Stimulated activated CD8-positive, alpha-beta memory T cell treated with anti-CD3 and anti-CD28 coated beads, Interleukin-12 subunit alpha, Interleukin-12 subunit beta, amount 100 ng/mL, for 1 hour (primary cell): ENCODE measurements around the gene MKRN2.
"Not testable (repeated sequence)": the region's sequence is repeated elsewhere in the genome, so short reads cannot be mapped to it uniquely, and the experiment has no call there.

Experiments used
- DNase-seq: peaks from one replicate; pipeline ENCODE4 v3.0.0-alpha.2; 2020; ENCODE audit warnings: low read depth

MKRN2 gene

GRCh38 chr3:12556690-12557472, at the start of gene MKRN2:
Gene MKRN2 (plus strand): TSS chr3:12557087. CDS start chr3:12557151, 64 bp downstream.
- DNase-seq = peak; percentile 76

- no peak for DNase-seq
Observed at GRCh38 chr3:12507591-12508281, 49.2 kb upstream of the MKRN2 start.

- DNase-seq = no peak
Observed at GRCh38 chr3:12508291-12508700, 48.6 kb upstream of the MKRN2 start.

GRCh38 chr3:12509466-12509865, 47.4 kb upstream of the MKRN2 start:
- no peak for DNase-seq

- no peak for DNase-seq
Observed at GRCh38 chr3:12512534-12513118, 44.3 kb upstream of the MKRN2 start.

- DNase-seq = no peak
Observed at GRCh38 chr3:12513694-12514446, 43.0 kb upstream of the MKRN2 start.

GRCh38 chr3:12515631-12516030, 41.3 kb upstream of the MKRN2 start:
- no peak for DNase-seq

- DNase-seq = no peak
Observed at GRCh38 chr3:12516873-12517272, 40.0 kb upstream of the MKRN2 start.

- DNase-seq = no peak
Observed at GRCh38 chr3:12518261-12519028, 38.4 kb upstream of the MKRN2 start.

- no peak for DNase-seq
Observed at GRCh38 chr3:12521010-12521409, 35.9 kb upstream of the MKRN2 start.

GRCh38 chr3:12522721-12523120, 34.2 kb upstream of the MKRN2 start:
- DNase-seq = no peak

- no peak for DNase-seq
Observed at GRCh38 chr3:12527757-12528143, 29.1 kb upstream of the MKRN2 start.

GRCh38 chr3:12532182-12532581, 24.7 kb upstream of the MKRN2 start:
- DNase-seq = no peak

GRCh38 chr3:12536423-12536822, 20.5 kb upstream of the MKRN2 start:
- no peak for DNase-seq

- DNase-seq = no peak
Observed at GRCh38 chr3:12541625-12542024, 15.3 kb upstream of the MKRN2 start.

GRCh38 chr3:12543497-12543896, 13.4 kb upstream of the MKRN2 start:
- DNase-seq = not testable (repeated sequence)

GRCh38 chr3:12544652-12545472, 12.0 kb upstream of the MKRN2 start:
- no peak for DNase-seq

- no peak for DNase-seq
Observed at GRCh38 chr3:12545473-12545791, 11.5 kb upstream of the MKRN2 start, which contains the start of gene MKRN2OS. Gene MKRN2OS (minus strand): TSS chr3:12545499. CDS start chr3:12545464, 35 bp downstream.

GRCh38 chr3:12549971-12550760, 6.7 kb upstream of the MKRN2 start:
- no peak for DNase-seq

- no peak for DNase-seq
Observed at GRCh38 chr3:12553921-12554391, 2.9 kb upstream of the MKRN2 start.
